IMR-90 (cell line): ENCODE measurements around the gene SERPINB1. TPM values are rescaled to one million over a fixed set of nuclear protein-coding genes. Genes with fewer than 3 reads are reported as not detected.

Experiments used
- ATAC-seq: fragments of 200-7000 bp; cut with Tn5 transposase; 2 replicates; pipeline ENCODE4 v1.9.1; 2020; ENCODE audit warnings: low read depth, mild to moderate bottlenecking, moderate library complexity
- BruUV-seq: library from RNA; stranded (reverse); fragments of 400-500 nt; replicated peaks from 2 replicates; lab custom pipeline; 2021; lab: Mats Ljungman, UMichigan
- CTCF ChIA-PET: fragments of 300-600 bp; formaldehyde crosslinking; extraction: SDS; loops from one replicate; lab custom pipeline; 2021; ENCODE audit warnings: antibody characterized with exemption; lab: Yijun Ruan, JAX
- POLR2A ChIA-PET: fragments of 300-600 bp; sonication (Branson Sonifier 250); formaldehyde crosslinking; loops from one replicate; lab custom pipeline; 2022; ENCODE audit warnings: antibody characterized with exemption; ENCODE audit not compliant: unreplicated experiment; lab: Charles Lee
- DNase-seq: peaks from one replicate; pipeline ENCODE4 v3.0.0; 2013
- H2AFZ ChIP-seq: replicated peaks from 2 replicates; pipeline ENCODE3; 2013; ENCODE audit warnings: low read length, mild to moderate bottlenecking; ENCODE audit not compliant: poor library complexity
- H2AK5ac ChIP-seq: 2 replicates; pipeline ENCODE4 v1.6.1; 2013; ENCODE audit warnings: low read depth, low read length, inconsistent platforms
- H2AK9ac ChIP-seq: replicated peaks from 2 replicates; pipeline ENCODE3; 2013; ENCODE audit warnings: mild to moderate bottlenecking, low read depth, low read length, moderate library complexity; ENCODE audit not compliant: poor library complexity
- H2BK120ac ChIP-seq: 2 replicates; pipeline ENCODE4 v1.6.1; 2013; ENCODE audit warnings: low read depth, low read length, inconsistent platforms
- H2BK15ac ChIP-seq: 3 replicates; pipeline ENCODE4 v1.6.1; 2013; ENCODE audit warnings: low read depth, low read length, inconsistent platforms
- H2BK20ac ChIP-seq: 2 replicates; pipeline ENCODE4 v1.6.1; 2013; ENCODE audit warnings: low read depth, mild to moderate bottlenecking, inconsistent platforms, low read length, moderate library complexity
- H2BK5ac ChIP-seq: 2 replicates; pipeline ENCODE4 v1.6.1; 2013; ENCODE audit warnings: mild to moderate bottlenecking, low read depth, low read length, inconsistent platforms; ENCODE audit not compliant: poor library complexity, severe bottlenecking
- H3K14ac ChIP-seq: replicated peaks from 2 replicates; pipeline ENCODE4 v1.6.1; 2013; ENCODE audit warnings: low read depth, low read length, inconsistent platforms
- H3K18ac ChIP-seq: 2 replicates; pipeline ENCODE4 v1.6.1; 2013; ENCODE audit warnings: low read depth, low read length, control low read depth
- H3K23ac ChIP-seq: 2 replicates; pipeline ENCODE4 v1.6.1; 2013; ENCODE audit warnings: low read depth, low read length, inconsistent platforms
- H3K27ac ChIP-seq: 2 replicates; pipeline ENCODE4 v1.5.1; 2013; ENCODE audit warnings: mild to moderate bottlenecking, control low read depth, low read length; ENCODE audit not compliant: insufficient read depth
- H3K27me3 ChIP-seq: 2 replicates; pipeline ENCODE4 v1.6.1; 2013; ENCODE audit warnings: low read length; ENCODE audit not compliant: control insufficient read depth, insufficient read depth
- H3K36me3 ChIP-seq: 2 replicates; pipeline ENCODE4 v1.6.1; 2013; ENCODE audit warnings: low read length, mixed read lengths; ENCODE audit not compliant: control insufficient read depth, insufficient read depth
- H3K4ac ChIP-seq: 2 replicates; pipeline ENCODE4 v1.6.1; 2013; ENCODE audit warnings: low read depth, low read length, inconsistent platforms
- H3K4me1 ChIP-seq: 2 replicates; pipeline ENCODE4 v1.6.1; 2013; ENCODE audit warnings: low read length, mixed read lengths; ENCODE audit not compliant: control insufficient read depth, insufficient read depth
- H3K4me2 ChIP-seq: 2 replicates; pipeline ENCODE4 v1.6.1; 2013; ENCODE audit warnings: low read depth, mild to moderate bottlenecking, control low read depth, low read length, moderate library complexity
- H3K4me3 ChIP-seq: 2 replicates; pipeline ENCODE4 v1.5.1; 2013; ENCODE audit warnings: low read depth, mild to moderate bottlenecking, control low read depth, low read length, moderate library complexity; ENCODE audit not compliant: insufficient read depth
- H3K56ac ChIP-seq: 2 replicates; pipeline ENCODE4 v1.6.1; 2013; ENCODE audit warnings: low read length, inconsistent platforms; ENCODE audit not compliant: insufficient read depth; ENCODE audit errors: extremely low read depth
- H3K79me1 ChIP-seq, 2 experiments: 2 replicates each; pipeline ENCODE4 v1.6.1; 2013; ENCODE audit warnings: low read length in 2 of 2, inconsistent platforms in 1 of 2, low read depth in 1 of 2
- H3K9ac ChIP-seq: 2 replicates; pipeline ENCODE4 v1.6.1; 2013; ENCODE audit warnings: low read depth, low read length, control low read depth
- H3K9me1 ChIP-seq: 2 replicates; pipeline ENCODE4 v1.6.1; 2013; ENCODE audit warnings: low read length, inconsistent platforms; ENCODE audit not compliant: insufficient read depth
- H3K9me3 ChIP-seq: 2 replicates; pipeline ENCODE4 v1.6.1; 2013; ENCODE audit warnings: low read length; ENCODE audit not compliant: control insufficient read depth, insufficient read depth
- H4K20me1 ChIP-seq: 2 replicates; pipeline ENCODE4 v1.6.1; 2013; ENCODE audit warnings: low read length, inconsistent platforms; ENCODE audit not compliant: insufficient read depth
- H4K5ac ChIP-seq: 2 replicates; pipeline ENCODE4 v1.6.1; 2013; ENCODE audit warnings: mild to moderate bottlenecking, low read depth, low read length, control low read depth
- H4K8ac ChIP-seq, 2 experiments: 2 replicates each; pipeline ENCODE4 v1.6.1; 2013; ENCODE audit warnings: low read depth in 2 of 2, low read length in 2 of 2, control low read depth in 1 of 2, inconsistent platforms in 1 of 2
- H4K91ac ChIP-seq: 2 replicates; pipeline ENCODE4 v1.6.1; 2013; ENCODE audit warnings: low read depth, low read length, inconsistent platforms; ENCODE audit not compliant: insufficient read depth
- BHLHE40 ChIP-seq: fragments of 150-350 bp; IDR thresholded peaks from 2 replicates; pipeline ENCODE4 v1.6.1; 2016; ENCODE audit warnings: mild to moderate bottlenecking, low read depth, low read length
- CEBPB ChIP-seq: IDR thresholded peaks from 2 replicates; pipeline ENCODE4 v1.6.1; 2012; ENCODE audit warnings: low read depth, low read length, improper control_type of control experiment
- CHD1 ChIP-seq: IDR thresholded peaks from 2 replicates; pipeline ENCODE4 v1.6.1; 2012; ENCODE audit warnings: low read depth, low read length, improper control_type of control experiment
- FOS ChIP-seq: fragments of 150-350 bp; IDR thresholded peaks from 2 replicates; pipeline ENCODE4 v1.6.1; 2016; ENCODE audit warnings: low read depth, low read length
- MAZ ChIP-seq: IDR thresholded peaks from 2 replicates; pipeline ENCODE4 v1.6.1; 2012; ENCODE audit warnings: low read depth, mild to moderate bottlenecking, low read length, improper control_type of control experiment, moderate library complexity, borderline replicate concordance
- MXI1 ChIP-seq: IDR thresholded peaks from 2 replicates; pipeline ENCODE4 v1.6.1; 2012; ENCODE audit warnings: low read depth, mild to moderate bottlenecking, low read length, moderate library complexity, borderline replicate concordance
- POLR2A ChIP-seq: IDR thresholded peaks from 2 replicates; pipeline ENCODE4 v1.6.1; 2012; ENCODE audit warnings: mild to moderate bottlenecking, low read depth, low read length
- RAD21 ChIP-seq: IDR thresholded peaks from 2 replicates; pipeline ENCODE4 v1.6.1; 2012; ENCODE audit warnings: low read length, improper control_type of control experiment
- RFX5 ChIP-seq: IDR thresholded peaks from 2 replicates; pipeline ENCODE4 v1.8.0; 2012; ENCODE audit warnings: low read depth, mild to moderate bottlenecking, low read length, moderate library complexity
- SMC3 ChIP-seq: fragments of 150-350 bp; IDR thresholded peaks from 2 replicates; pipeline ENCODE4 v1.6.1; 2016; ENCODE audit warnings: low read depth, mild to moderate bottlenecking, antibody characterized with exemption, low read length, moderate library complexity
- WGBS, 2 experiments: methylation state at CpG; one replicate each; pipeline versions ENCODE4 v1.1.5 to v1.1.7; 2013; ENCODE audit warnings: missing lambda C conversion rate in 2 of 2; ENCODE audit not compliant: insufficient read length in 1 of 2; ENCODE audit errors: extremely low coverage in 2 of 2; 5-methylcytosine and 5-hydroxymethylcytosine counted together
- dilution Hi-C: fragments of 300-500 bp; cut with HindIII; formaldehyde crosslinking; loops from one replicate; pipeline ENCODE4 v1.14.3; 2018; ENCODE audit warnings: low sequenced_read_pairs; ENCODE audit not compliant: unreplicated experiment
- in situ Hi-C: fragments of 300-500 bp; cut with MboI; formaldehyde crosslinking; loops from 3 replicates; pipeline ENCODE4 v1.14.3; 2019; ENCODE audit warnings: low sequenced_read_pairs, inconsistent platforms, mixed read lengths
- intact Hi-C: fragments of 100-400 bp; cut with micrococcal nuclease; formaldehyde crosslinking; loops from 2 replicates; pipeline ENCODE4 v1.10.0; 2022
- polyA plus RNA-seq, 3 experiments: library from polyadenylated mRNA; depleted of rRNA; stranded (reverse); fragments of >200 nt; gene quantifications; 2 replicates each; pipeline ENCODE4 v1.2.3, GENCODE V29; 2012; ENCODE audit warnings: low replicate concordance in 1 of 3
- total RNA-seq: library from RNA; depleted of rRNA; stranded (reverse); fragments of >200 nt; gene quantifications from 2 replicates; pipeline ENCODE4 v1.2.3, GENCODE V29; 2012
- TF ChIP-seq, protein P1 (sequence below): fragments of 150-350 bp; IDR thresholded peaks from 2 replicates; pipeline ENCODE4 v1.6.1; 2017; ENCODE audit warnings: mild to moderate bottlenecking, antibody characterized with exemption, low read length, low read depth
- TF ChIP-seq, protein P2 (sequence below): fragments of 150-350 bp; IDR thresholded peaks from 2 replicates; pipeline ENCODE4 v1.6.1; 2016; ENCODE audit warnings: low read depth, mild to moderate bottlenecking, low read length, moderate library complexity, borderline replicate concordance

SERPINB1 gene
- total and polyA plus RNA-seq, 2 of the 4 experiments (the other 2 are of a cell fraction), result 6.1 to 9.1 TPM

DNA sequence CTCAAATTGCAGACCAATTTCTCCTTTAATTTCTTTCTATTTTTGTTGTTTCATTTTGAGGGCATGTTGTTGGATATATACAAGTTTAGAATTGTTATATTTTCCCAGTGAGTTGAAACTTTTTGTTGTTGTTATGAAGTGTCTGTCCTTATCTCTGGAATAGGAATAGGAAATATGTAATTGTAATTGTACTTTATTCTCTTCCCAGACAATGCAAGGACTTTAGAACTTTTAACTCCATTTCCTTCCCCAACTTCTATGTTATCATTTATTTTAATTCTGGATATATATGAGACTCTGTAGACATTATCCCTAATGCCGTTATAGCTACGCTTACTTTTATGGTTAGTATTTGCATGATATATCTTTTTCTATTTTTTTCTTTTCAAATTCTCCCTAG, 12.4 kb downstream of the SERPINB1 start:
- Histone ChIP-seq H3K9me1 (no peaks in the 10 kb centered on the region), H2BK5ac (no peak overlapping the region), H3K4me1 (no peaks in the 10 kb centered on the region), H3K56ac (no peak overlapping the region), H4K5ac (no peak overlapping the region), H4K91ac (no peak overlapping the region), H3K4me3 (no peak overlapping the region), H2AK5ac (no peak overlapping the region), H3K4me2 (no peak overlapping the region), H3K18ac (no peak overlapping the region), H3K14ac (no peak overlapping the region), H4K20me1 (no peaks in the 10 kb centered on the region), H2BK15ac (no peak overlapping the region), H3K23ac (no peak overlapping the region), H2BK20ac (no peak overlapping the region), H3K36me3 (peaks cover 3% of the 10 kb centered on the region), H4K8ac (no peak overlapping the region), H3K9me3 (no peaks in the 10 kb centered on the region), H3K4ac (no peak overlapping the region), H3K9ac (no peak overlapping the region), H3K79me1 (peaks cover 0 to 3% of the 10 kb centered on the region in 2 experiments; a peak in 1 of 4 replicates), H2BK120ac (no peak overlapping the region), H3K27me3 (no peaks in the 10 kb centered on the region), H2AK9ac (no peak overlapping the region), H3K27ac (no peak overlapping the region), H2AFZ (no peak overlapping the region)
- DNase-seq, result no peak
- in situ Hi-C loops, result no loop called here
- intact Hi-C loops, result no loop called here
- no CpG with 5 or more reads among the region's 2 CpGs for WGBS, 2 experiments
- dilution Hi-C loops, result no loop called here
- TF ChIP-seq CEBPB, result no peak
- TF ChIP-seq MXI1, result no peak
- no peak for TF ChIP-seq BHLHE40
- no peak for TF ChIP-seq MAZ
- TF ChIP-seq, protein P1, sequence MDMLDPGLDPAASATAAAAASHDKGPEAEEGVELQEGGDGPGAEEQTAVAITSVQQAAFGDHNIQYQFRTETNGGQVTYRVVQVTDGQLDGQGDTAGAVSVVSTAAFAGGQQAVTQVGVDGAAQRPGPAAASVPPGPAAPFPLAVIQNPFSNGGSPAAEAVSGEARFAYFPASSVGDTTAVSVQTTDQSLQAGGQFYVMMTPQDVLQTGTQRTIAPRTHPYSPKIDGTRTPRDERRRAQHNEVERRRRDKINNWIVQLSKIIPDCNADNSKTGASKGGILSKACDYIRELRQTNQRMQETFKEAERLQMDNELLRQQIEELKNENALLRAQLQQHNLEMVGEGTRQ, result no peak
- TF ChIP-seq FOS, result no peak
- TF ChIP-seq POLR2A, result no peak
- TF ChIP-seq, protein P2, sequence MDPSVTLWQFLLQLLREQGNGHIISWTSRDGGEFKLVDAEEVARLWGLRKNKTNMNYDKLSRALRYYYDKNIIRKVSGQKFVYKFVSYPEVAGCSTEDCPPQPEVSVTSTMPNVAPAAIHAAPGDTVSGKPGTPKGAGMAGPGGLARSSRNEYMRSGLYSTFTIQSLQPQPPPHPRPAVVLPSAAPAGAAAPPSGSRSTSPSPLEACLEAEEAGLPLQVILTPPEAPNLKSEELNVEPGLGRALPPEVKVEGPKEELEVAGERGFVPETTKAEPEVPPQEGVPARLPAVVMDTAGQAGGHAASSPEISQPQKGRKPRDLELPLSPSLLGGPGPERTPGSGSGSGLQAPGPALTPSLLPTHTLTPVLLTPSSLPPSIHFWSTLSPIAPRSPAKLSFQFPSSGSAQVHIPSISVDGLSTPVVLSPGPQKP, result no peak
- no peak for TF ChIP-seq SMC3
- TF ChIP-seq RAD21, result no peak
- no peak for TF ChIP-seq RFX5
- TF ChIP-seq CHD1, result no peak
- BruUV-seq, result no TSS peak
- CTCF ChIA-PET, result no interaction called here
- ATAC-seq, result no peak
- POLR2A ChIA-PET, result no interaction called here
